ENCODE measurements around the gene KLF7. TPM values are rescaled to one million over a fixed set of nuclear protein-coding genes. Genes with fewer than 3 reads are reported as not detected.

The KLF7 gene
- polyA plus RNA-seq, 6 donors from 2014 or later, result 14.2 to 25.1 (median 15.0) TPM

- Mint-ChIP-seq H3K36me3 (peaks cover 7 to 20% of the 10 kb centered on the region in 2 donors), H3K4me3 (peak overlapping the region in 1 of 8 donors; percentile 2), H3K27me3 (no peaks in the 10 kb centered on the region), H3K27ac (peak overlapping the region; percentile 4 to 84 (median 32)), H3K9me3 (peaks cover 0 to 3% (median 0%) of the 10 kb centered on the region in 7 donors), H3K4me1 (peaks cover 79 to 93% (median 92%) of the 10 kb centered on the region in 3 donors)
- no peak for DNase-seq
- ATAC-seq (ENCODE audit: low read depth in 2 of 2), result no peak
Observed at GRCh38 chr2:207153266-207153975, 12.3 kb downstream of the KLF7 start.

GRCh38 chr2:207151048-207151447, 14.7 kb downstream of the KLF7 start:
- peaks cover 11 to 17% of the 10 kb centered on the region in 2 donors for H3K36me3 Mint-ChIP-seq

DNA sequence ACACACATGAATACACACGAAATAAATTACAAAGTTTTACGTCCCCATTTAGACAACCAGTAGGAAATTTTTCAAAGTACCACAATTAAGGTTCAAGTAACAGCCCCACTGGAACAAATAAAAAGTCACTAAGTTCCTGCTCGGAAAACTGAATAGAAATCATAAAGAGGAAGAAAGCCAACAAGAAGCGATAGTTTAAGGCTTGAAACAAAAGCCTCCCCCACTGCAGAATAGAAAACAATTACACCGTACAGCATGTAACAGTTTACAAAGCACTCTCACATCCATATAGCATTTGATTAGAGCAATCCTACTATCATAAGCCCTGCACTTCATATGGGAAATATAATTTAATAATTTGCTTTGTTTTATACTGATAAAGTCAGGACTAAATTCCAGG, 15.5 kb downstream of the KLF7 start:
- DNase-seq (no peak), ATAC-seq (ENCODE audit: low read depth in 2 of 2) (peak; percentile 60 to 65)
- peaks cover 11 to 24% of the 10 kb centered on the region in 2 donors for H3K36me3 Mint-ChIP-seq
- H3K27me3 Mint-ChIP-seq, result no peaks in the 10 kb centered on the region
- peaks cover 74 to 88% (median 82%) of the 10 kb centered on the region in 3 donors for H3K4me1 Mint-ChIP-seq
- H3K27ac Mint-ChIP-seq, result peak overlapping the region in 4 of 6 donors; percentile 16 to 76 (median 48)
- H3K9me3 Mint-ChIP-seq, result peaks cover 0 to 1% (median 0%) of the 10 kb centered on the region in 7 donors
- H3K4me3 Mint-ChIP-seq, result peak overlapping the region in 7 of 8 donors; percentile 3 to 65 (median 29)

More at GRCh38 chr2:207151048-207151447, 14.7 kb downstream of the KLF7 start:
- Mint-ChIP-seq H3K27ac (peak overlapping the region in 1 of 6 donors; percentile 76), H3K4me1 (peaks cover 74 to 88% (median 82%) of the 10 kb centered on the region in 3 donors), H3K4me3 (peak overlapping the region in 4 of 8 donors; percentile 12 to 65 (median 34)), H3K9me3 (no peaks in the 10 kb centered on the region), H3K27me3 (no peaks in the 10 kb centered on the region)
- no peak for DNase-seq
- ATAC-seq (ENCODE audit: low read depth in 2 of 2), result no peak

GRCh38 chr2:207149249-207150213, 16.2 kb downstream of the KLF7 start:
- peaks cover 76 to 88% (median 82%) of the 10 kb centered on the region in 3 donors for H3K4me1 Mint-ChIP-seq
- peaks cover 11 to 24% of the 10 kb centered on the region in 2 donors for H3K36me3 Mint-ChIP-seq
- no peak for ATAC-seq (ENCODE audit: low read depth in 2 of 2)

DNA sequence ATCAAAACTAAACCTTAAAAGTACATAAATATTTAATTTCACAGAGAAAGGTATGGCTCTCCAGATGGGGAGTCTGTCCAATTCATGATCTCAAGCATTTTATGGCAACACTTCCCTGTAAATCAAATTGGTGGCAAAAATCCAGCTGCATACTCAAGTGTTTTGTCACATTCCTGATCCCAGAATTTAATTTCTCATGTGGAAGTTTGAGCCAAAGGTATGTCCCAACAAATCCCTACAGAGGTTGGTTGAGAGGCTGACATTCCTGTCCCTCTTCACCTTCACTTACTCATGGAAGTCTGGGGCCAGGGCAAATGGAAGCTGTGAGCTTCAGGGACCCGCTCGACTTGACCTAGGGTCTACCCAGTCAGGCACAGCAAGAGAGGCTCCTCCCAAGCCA, 17.7 kb downstream of the KLF7 start:
- Mint-ChIP-seq H3K9me3 (peaks cover 0 to 1% (median 0%) of the 10 kb centered on the region in 7 donors), H3K27ac (peak overlapping the region in 1 of 6 donors; percentile 76), H3K27me3 (no peaks in the 10 kb centered on the region), H3K4me1 (peaks cover 74 to 89% (median 86%) of the 10 kb centered on the region in 3 donors), H3K4me3 (no peak overlapping the region), H3K36me3 (peaks cover 11 to 24% of the 10 kb centered on the region in 2 donors)
- no peak for DNase-seq
- ATAC-seq (ENCODE audit: low read depth in 2 of 2), result no peak

More at GRCh38 chr2:207149249-207150213, 16.2 kb downstream of the KLF7 start:
- Mint-ChIP-seq H3K4me3 (peak overlapping the region in 3 of 8 donors; percentile 44 to 65 (median 56)), H3K27me3 (no peaks in the 10 kb centered on the region), H3K9me3 (peaks cover 0 to 1% (median 0%) of the 10 kb centered on the region in 7 donors), H3K27ac (peak overlapping the region; percentile 20 to 82 (median 71))
- no peak for DNase-seq

DNA sequence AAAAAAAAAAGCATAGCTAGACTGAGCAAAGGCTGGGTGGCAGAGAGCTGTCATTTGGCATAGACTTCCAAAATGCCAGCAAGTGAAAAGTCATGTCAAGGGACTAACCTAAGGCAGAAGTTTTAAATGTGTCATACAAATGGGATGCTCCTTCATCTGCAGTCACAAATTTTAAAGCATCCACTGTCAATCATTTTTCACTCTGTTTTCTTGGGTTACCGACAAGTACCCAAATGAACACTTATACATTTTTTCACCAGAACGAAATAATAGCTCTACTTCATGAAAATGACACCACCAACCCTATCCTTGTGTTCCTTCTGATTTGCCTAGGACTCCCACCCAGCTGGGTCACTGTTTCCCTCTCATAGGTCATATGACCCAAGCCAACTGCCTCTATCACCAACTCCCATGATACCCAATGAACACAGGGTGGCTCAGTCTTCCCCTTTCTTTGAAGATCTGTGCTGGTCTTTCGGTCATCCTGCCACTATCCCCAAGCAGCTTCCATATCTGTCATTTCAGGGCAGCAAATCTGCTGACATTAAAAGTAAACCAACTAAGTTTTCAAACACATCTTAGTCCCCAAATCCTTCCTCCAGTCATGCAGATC, 21.5 kb downstream of the KLF7 start:
- Mint-ChIP-seq H3K4me1 (peaks cover 72 to 80% (median 77%) of the 10 kb centered on the region in 3 donors), H3K27me3 (no peaks in the 10 kb centered on the region), H3K4me3 (peak overlapping the region; percentile 67 to 95 (median 82)), H3K27ac (peak overlapping the region; percentile 97 to 99 (median 98)), H3K36me3 (peaks cover 11 to 24% of the 10 kb centered on the region in 2 donors), H3K9me3 (peaks cover 0 to 1% (median 0%) of the 10 kb centered on the region in 7 donors)
- DNase-seq, result no peak
- ATAC-seq (ENCODE audit: low read depth in 2 of 2), result no peak

- Mint-ChIP-seq H3K4me3 (peak overlapping the region; percentile 67 to 95 (median 82)), H3K27me3 (no peaks in the 10 kb centered on the region), H3K9me3 (peaks cover 0 to 1% (median 0%) of the 10 kb centered on the region in 7 donors), H3K4me1 (peaks cover 65 to 73% (median 70%) of the 10 kb centered on the region in 3 donors), H3K36me3 (peaks cover 5 to 17% of the 10 kb centered on the region in 2 donors), H3K27ac (peak overlapping the region; percentile 97 to 99 (median 98))
- ATAC-seq (ENCODE audit: low read depth in 2 of 2) (peak; percentile 64 to 69), DNase-seq (peak; percentile 86)
Observed at GRCh38 chr2:207143215-207144172, 22.3 kb downstream of the KLF7 start.

GRCh38 chr2:207142461-207142860, 23.3 kb downstream of the KLF7 start:
- ATAC-seq (ENCODE audit: low read depth in 2 of 2), result peak; percentile 25 to 26
- peaks cover 65 to 70% (median 68%) of the 10 kb centered on the region in 3 donors for H3K4me1 Mint-ChIP-seq
- peak; percentile 42 for DNase-seq

GRCh38 chr2:207141386-207141785, 24.4 kb downstream of the KLF7 start:
- Mint-ChIP-seq H3K4me1 (peaks cover 66 to 73% (median 67%) of the 10 kb centered on the region in 3 donors), H3K36me3 (peaks cover 0 to 18% of the 10 kb centered on the region in 2 donors), H3K9me3 (peaks cover 0 to 1% (median 0%) of the 10 kb centered on the region in 7 donors), H3K27ac (peak overlapping the region; percentile 97 to 99 (median 98)), H3K27me3 (no peaks in the 10 kb centered on the region), H3K4me3 (peak overlapping the region; percentile 24 to 95 (median 63))
- ATAC-seq (ENCODE audit: low read depth in 2 of 2), result peak; percentile 23 to 25
- peak; percentile 51 for DNase-seq

More at GRCh38 chr2:207142461-207142860, 23.3 kb downstream of the KLF7 start:
- H3K36me3 Mint-ChIP-seq, result peaks cover 0 to 16% of the 10 kb centered on the region in 2 donors
- H3K27ac Mint-ChIP-seq, result peak overlapping the region; percentile 97 to 99 (median 98)
- no peaks in the 10 kb centered on the region for H3K27me3 Mint-ChIP-seq
- peak overlapping the region; percentile 67 to 95 (median 82) for H3K4me3 Mint-ChIP-seq
- H3K9me3 Mint-ChIP-seq, result peaks cover 0 to 1% (median 0%) of the 10 kb centered on the region in 7 donors

- H3K4me1 Mint-ChIP-seq, result peaks cover 66 to 73% (median 67%) of the 10 kb centered on the region in 3 donors
- no peak overlapping the region for H3K4me3 Mint-ChIP-seq
- H3K36me3 Mint-ChIP-seq, result peaks cover 0 to 7% of the 10 kb centered on the region in 2 donors
- DNase-seq, result no peak
- H3K27ac Mint-ChIP-seq, result peak overlapping the region in 4 of 6 donors; percentile 4 to 97 (median 32)
- no peak for ATAC-seq (ENCODE audit: low read depth in 2 of 2)
- no peaks in the 10 kb centered on the region for H3K27me3 Mint-ChIP-seq
- H3K9me3 Mint-ChIP-seq, result no peaks in the 10 kb centered on the region
Observed at GRCh38 chr2:207140265-207140664, 25.5 kb downstream of the KLF7 start.

GRCh38 chr2:207139552-207139951, 26.2 kb downstream of the KLF7 start:
- peaks cover 0 to 12% of the 10 kb centered on the region in 2 donors for H3K36me3 Mint-ChIP-seq
- no peak overlapping the region for H3K27ac Mint-ChIP-seq
- DNase-seq (no peak), ATAC-seq (ENCODE audit: low read depth in 2 of 2) (no peak)
- peak overlapping the region in 1 of 8 donors; percentile 31 for H3K4me3 Mint-ChIP-seq
- no peaks in the 10 kb centered on the region for H3K27me3 Mint-ChIP-seq
- H3K4me1 Mint-ChIP-seq, result peaks cover 65 to 72% (median 66%) of the 10 kb centered on the region in 3 donors
- no peaks in the 10 kb centered on the region for H3K9me3 Mint-ChIP-seq

All from naive B cell (primary cell).